Glutamatergic neuron (in vitro differentiated cells): Measurements from ENCODE around the gene PLA2G7. TPM values are rescaled to one million over a fixed set of nuclear protein-coding genes. Genes with fewer than 3 reads are reported as not detected.

Experiments used
- DNase-seq: peaks from one replicate; pipeline ENCODE4 v3.0.0; 2022
- H3K27ac Mint-ChIP-seq: one replicate; pipeline ENCODE4 v1.8.0; 2020; ENCODE audit warnings: mild to moderate bottlenecking, mixed read lengths, inconsistent platforms; ENCODE audit not compliant: unreplicated experiment
- H3K27me3 Mint-ChIP-seq: one replicate; pipeline ENCODE4 v1.8.0; 2020; ENCODE audit warnings: mild to moderate bottlenecking, moderate library complexity, mixed read lengths, inconsistent platforms; ENCODE audit not compliant: unreplicated experiment
- H3K36me3 Mint-ChIP-seq: one replicate; pipeline ENCODE4 v1.8.0; 2020; ENCODE audit warnings: mild to moderate bottlenecking, mixed read lengths, inconsistent platforms; ENCODE audit not compliant: unreplicated experiment
- H3K4me1 Mint-ChIP-seq: one replicate; pipeline ENCODE4 v1.8.0; 2020; ENCODE audit warnings: mild to moderate bottlenecking, low read depth, mixed read lengths, inconsistent platforms; ENCODE audit not compliant: unreplicated experiment
- H3K4me3 Mint-ChIP-seq: one replicate; pipeline ENCODE4 v1.8.0; 2020; ENCODE audit warnings: mild to moderate bottlenecking, mixed read lengths, inconsistent platforms; ENCODE audit not compliant: unreplicated experiment
- H3K9me3 Mint-ChIP-seq: one replicate; pipeline ENCODE4 v1.8.0; 2020; ENCODE audit warnings: mild to moderate bottlenecking, moderate library complexity, mixed read lengths, inconsistent platforms; ENCODE audit not compliant: unreplicated experiment
- CTCF ChIP-seq: fragments of 200-600 bp; sonication (generic); IDR thresholded peaks from one replicate; pipeline ENCODE4 v1.5.0; 2021; ENCODE audit not compliant: partially characterized antibody, unreplicated experiment
- long read RNA-seq: library from polyadenylated mRNA; unstranded; transcript quantifications from one replicate; pipeline ENCODE4 v2.0.0, GENCODE V29; 2020; ENCODE audit not compliant: unreplicated experiment
- total RNA-seq: library from RNA; stranded (reverse); fragmentation: NEBNext Ultra II Directional; extraction: Animal tissue kit (Norgen Biotek cat#: 25700); gene quantifications from one replicate; pipeline ENCODE4 v1.2.1, GENCODE V29; 2021; ENCODE audit not compliant: unreplicated experiment

Gene PLA2G7
- total RNA-seq, result 0.44 TPM
- long read RNA-seq, result 0 reads

DNA sequence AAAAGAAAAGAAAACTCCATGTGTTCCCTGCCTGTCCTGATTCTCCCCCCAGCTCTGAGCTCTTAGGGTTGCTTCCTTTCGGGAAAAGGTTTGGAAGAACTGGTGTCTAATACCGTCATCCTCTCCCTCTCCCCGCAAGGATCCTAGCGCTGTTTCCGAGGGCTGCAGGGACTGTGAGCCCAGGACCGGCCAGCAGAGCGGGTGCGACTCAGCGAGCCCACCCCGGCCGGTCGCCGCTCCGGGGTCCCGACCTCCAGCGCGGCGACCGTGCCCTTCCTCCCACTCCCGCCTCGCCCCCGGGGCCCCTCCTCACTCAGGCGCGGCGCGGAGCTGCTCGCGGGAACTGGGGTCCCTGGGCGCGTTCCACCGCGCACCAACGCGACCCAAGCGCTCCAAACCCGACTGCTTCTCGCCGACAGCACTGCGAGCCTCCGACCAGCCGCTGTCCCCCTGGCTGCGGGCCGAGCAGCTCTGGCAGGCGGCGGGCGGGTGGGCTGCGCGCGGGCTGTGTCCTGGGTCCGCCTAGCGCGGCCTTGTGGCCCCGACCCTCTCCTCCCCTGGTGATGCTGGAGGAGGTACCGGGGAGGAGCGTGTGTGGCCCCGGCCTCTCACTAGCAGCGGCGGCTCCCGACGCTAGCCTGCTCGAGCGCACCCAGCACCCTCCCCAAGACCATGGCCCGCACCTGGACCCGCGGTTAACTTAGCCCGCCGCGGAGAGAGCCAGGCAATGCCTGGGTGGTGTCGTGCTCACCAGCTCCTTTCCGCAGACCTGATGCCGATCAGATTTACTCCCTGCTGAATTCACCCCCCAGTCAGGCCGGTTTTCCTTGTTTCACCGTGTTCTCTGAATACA lies at the start of gene PLA2G7:
TSS of gene PLA2G7 (minus strand) at position 509 of the 853 bp plus-strand sequence. CDS start 12,484 bp downstream, outside the sequence.
- H3K9me3 Mint-ChIP-seq, result peaks cover 5% of the 10 kb centered on the region
- peaks cover 18% of the 10 kb centered on the region for H3K27me3 Mint-ChIP-seq
- peak within 1 kb of the TSS; percentile 93 for H3K4me3 Mint-ChIP-seq
- H3K36me3 Mint-ChIP-seq, result no peaks in the 10 kb centered on the region
- peak within 1 kb of the TSS; percentile 77 for H3K27ac Mint-ChIP-seq
- peak; percentile 70 for DNase-seq
- peaks cover 2% of the 10 kb centered on the region for H3K4me1 Mint-ChIP-seq
- no peak for TF ChIP-seq CTCF

DNA sequence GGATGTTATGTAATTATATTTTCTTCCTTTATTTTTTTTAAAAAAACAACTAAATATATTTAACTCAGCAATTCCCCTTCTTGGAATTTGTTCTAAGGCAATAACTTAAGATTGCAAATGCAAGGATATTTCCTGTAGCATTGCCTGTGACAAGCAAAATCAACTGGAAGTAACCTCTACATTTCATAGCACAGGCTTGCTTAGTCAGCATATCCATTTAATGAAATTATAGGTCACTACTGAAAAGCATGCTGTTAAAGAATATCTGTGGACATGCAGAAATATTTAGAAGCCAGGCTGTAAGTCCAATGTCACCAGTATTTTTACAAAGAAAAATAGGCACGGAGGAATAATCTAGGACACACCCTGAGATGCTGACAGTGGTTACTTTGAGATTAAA lies 49.4 kb upstream of the PLA2G7 start:
- Mint-ChIP-seq H3K4me3 (no peak overlapping the region), H3K27ac (no peak overlapping the region), H3K36me3 (no peaks in the 10 kb centered on the region), H3K27me3 (peaks cover 2% of the 10 kb centered on the region), H3K9me3 (peaks cover 3% of the 10 kb centered on the region), H3K4me1 (no peaks in the 10 kb centered on the region)
- no peak for TF ChIP-seq CTCF
- DNase-seq, result no peak

- H3K4me1 Mint-ChIP-seq, result no peaks in the 10 kb centered on the region
- H3K4me3 Mint-ChIP-seq, result no peak overlapping the region
- TF ChIP-seq CTCF, result peak; percentile 71
- H3K27me3 Mint-ChIP-seq, result peaks cover 2% of the 10 kb centered on the region
- H3K27ac Mint-ChIP-seq, result no peak overlapping the region
- no peaks in the 10 kb centered on the region for H3K36me3 Mint-ChIP-seq
- H3K9me3 Mint-ChIP-seq, result peaks cover 3% of the 10 kb centered on the region
- DNase-seq, result peak; percentile 32
Measured at GRCh38 chr6:46781478-46782378, 46.6 kb upstream of the PLA2G7 start.

- Mint-ChIP-seq H3K4me1 (no peaks in the 10 kb centered on the region), H3K4me3 (no peak overlapping the region), H3K9me3 (peaks cover 8% of the 10 kb centered on the region), H3K27ac (no peak overlapping the region), H3K27me3 (peaks cover 7% of the 10 kb centered on the region), H3K36me3 (no peaks in the 10 kb centered on the region)
- DNase-seq, result no peak
- TF ChIP-seq CTCF, result no peak
Measured at GRCh38 chr6:46777476-46778346, 42.5 kb upstream of the PLA2G7 start.
